ENCODE results near the gene SLC9A3. TPM values are rescaled to one million over a fixed set of nuclear protein-coding genes. Genes with fewer than 3 reads are reported as not detected.

The SLC9A3 gene
- polyA plus RNA-seq, 1 experiment: 0.76 TPM

DNA sequence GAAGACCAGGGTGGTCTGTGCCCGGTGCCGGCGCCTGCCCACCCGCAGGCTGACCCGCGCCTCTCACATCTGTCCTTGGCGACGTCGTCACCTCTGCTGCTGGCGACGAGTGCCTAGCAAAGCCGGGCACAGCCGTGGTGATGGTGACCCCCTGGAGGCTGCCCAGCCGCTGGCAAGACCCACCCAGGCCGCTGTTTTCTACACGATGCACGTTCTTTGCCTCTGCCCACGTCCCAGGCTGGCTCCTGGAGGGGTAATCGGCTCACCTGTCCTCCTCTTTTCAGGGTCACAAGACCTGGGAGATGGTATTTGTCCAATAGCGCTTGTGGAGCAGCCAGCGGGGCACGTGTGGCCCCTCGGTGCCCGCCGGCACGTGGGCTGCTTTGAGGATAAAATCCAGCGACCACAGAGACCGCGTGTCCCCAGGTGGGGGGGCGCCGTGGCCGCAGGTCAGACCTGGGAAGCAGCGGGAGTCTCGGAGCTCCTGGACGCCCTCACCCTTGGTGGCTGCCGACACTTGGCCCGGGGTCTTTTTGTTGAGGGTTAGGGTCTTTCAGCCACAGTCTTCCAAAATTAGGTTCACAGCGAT lies 29.5 kb downstream of the SLC9A3 start:
- DNase-seq (ENCODE audit: low read depth, low spot score): no peak
- H3K4me3 ChIP-seq (ENCODE audit: low read depth, low read length): no peak overlapping the region
- TF ChIP-seq CTCF (IDR thresholded peaks at IDR 0.05; ENCODE audit: low read depth, low read length): no peak
- peaks cover 11% of the 10 kb centered on the region; the same call in 1 of the 2 replicates for H3K9me3 ChIP-seq (ENCODE audit: control insufficient read depth, insufficient read depth, low read length)
- H3K27ac ChIP-seq (ENCODE audit: low read depth, low read length): no peak overlapping the region
- POLR2A ChIA-PET: no interaction called here
- CTCF ChIA-PET: no interaction called here
- peaks cover 23% of the 10 kb centered on the region for H3K27me3 ChIP-seq (ENCODE audit: control insufficient read depth, insufficient read depth, low read length)

DNA sequence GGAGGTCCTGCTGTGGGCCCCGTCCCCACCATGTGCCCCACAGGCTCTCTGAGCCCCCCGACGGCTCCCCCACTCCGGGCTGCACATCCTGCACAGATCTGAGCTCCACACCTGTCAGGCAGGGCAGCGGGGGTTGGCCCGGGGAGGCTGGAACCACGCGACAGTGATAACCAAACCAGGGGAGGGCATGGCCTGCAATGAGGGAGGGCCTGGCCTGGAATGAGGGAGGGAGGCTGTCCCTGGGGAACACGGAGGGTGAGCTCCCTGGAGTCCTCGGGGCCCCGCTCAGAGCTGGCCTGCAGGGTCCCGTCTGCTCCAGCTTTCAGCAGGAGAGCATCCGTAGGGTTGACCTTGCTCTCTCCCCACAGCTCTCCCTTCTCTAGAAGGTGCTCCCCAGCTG lies 30.5 kb downstream of the SLC9A3 start:
- Histone ChIP-seq H3K27ac (ENCODE audit: low read depth, low read length) (no peak overlapping the region), H3K9me3 (ENCODE audit: control insufficient read depth, insufficient read depth, low read length) (peaks cover 14% of the 10 kb centered on the region; the same call in 1 of the 2 replicates), H3K4me3 (ENCODE audit: low read depth, low read length) (no peak overlapping the region), H3K27me3 (ENCODE audit: control insufficient read depth, insufficient read depth, low read length) (peaks cover 23% of the 10 kb centered on the region)
- DNase-seq (ENCODE audit: low read depth, low spot score): no peak
- POLR2A ChIA-PET: interaction anchor here (0.9 to 1.0 kb wide), 2 partner anchors 9 to 15 kb away, joined by 3 to 4 read pairs; no protein-coding TSS in a partner anchor
- CTCF ChIA-PET: no interaction called here
- TF ChIP-seq CTCF (IDR thresholded peaks at IDR 0.05; ENCODE audit: low read depth, low read length): no peak

- Histone ChIP-seq H3K4me3 (ENCODE audit: low read depth, low read length) (no peak overlapping the region), H3K27me3 (ENCODE audit: control insufficient read depth, insufficient read depth, low read length) (peaks cover 23% of the 10 kb centered on the region), H3K27ac (ENCODE audit: low read depth, low read length) (no peak overlapping the region), H3K9me3 (ENCODE audit: control insufficient read depth, insufficient read depth, low read length) (peaks cover 14% of the 10 kb centered on the region; the same call in 1 of the 2 replicates)
- POLR2A ChIA-PET: interaction anchor here (0.9 to 1.0 kb wide), 2 partner anchors 9 to 15 kb away, joined by 3 to 4 read pairs; no protein-coding TSS in a partner anchor
- TF ChIP-seq CTCF (IDR thresholded peaks at IDR 0.05; ENCODE audit: low read depth, low read length): no peak
- CTCF ChIA-PET: interaction anchor here (0.7 kb wide), 1 partner anchor 47 kb away, joined by 3 read pairs; no protein-coding TSS in a partner anchor
- DNase-seq (ENCODE audit: low read depth, low spot score): no peak
These were observed 31.0 kb downstream of the SLC9A3 start for GRCh38 chr5:493119-493701.

DNA sequence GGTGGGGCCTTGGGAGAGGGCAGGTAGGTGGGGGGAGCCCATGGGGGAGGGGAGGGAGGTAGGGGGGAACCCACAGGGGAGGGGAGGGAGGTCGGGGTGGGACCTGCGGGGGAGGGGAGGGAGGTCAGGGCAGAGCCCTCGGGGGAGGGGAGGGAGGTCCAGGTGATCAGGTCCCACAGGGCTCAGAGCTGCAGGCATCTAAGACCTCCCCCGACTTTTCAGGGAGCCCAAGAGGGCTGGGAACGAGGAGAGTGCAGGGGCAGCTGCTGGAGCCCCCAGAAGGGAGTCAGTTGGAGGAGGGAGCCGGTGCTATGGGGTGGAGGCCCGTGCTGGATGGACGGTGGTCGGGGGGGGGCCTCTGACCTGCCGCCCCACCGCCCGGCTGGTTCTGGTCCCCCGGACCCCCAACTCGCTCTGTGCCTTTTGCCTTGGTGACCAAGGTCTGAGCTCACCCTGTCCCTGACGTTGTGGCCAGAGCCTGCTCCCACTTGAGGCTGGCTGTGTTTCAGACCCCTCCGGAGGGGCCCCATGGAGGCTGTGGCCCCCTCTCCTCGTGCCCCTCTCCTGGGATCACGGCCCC lies 31.8 kb downstream of the SLC9A3 start:
- no peak for DNase-seq (ENCODE audit: low read depth, low spot score)
- no peak for TF ChIP-seq CTCF (IDR thresholded peaks at IDR 0.05; ENCODE audit: low read depth, low read length)
- POLR2A ChIA-PET: no interaction called here
- no peak overlapping the region for H3K4me3 ChIP-seq (ENCODE audit: low read depth, low read length)
- CTCF ChIA-PET: no interaction called here
- peaks cover 23% of the 10 kb centered on the region for H3K27me3 ChIP-seq (ENCODE audit: control insufficient read depth, insufficient read depth, low read length)
- H3K9me3 ChIP-seq (ENCODE audit: control insufficient read depth, insufficient read depth, low read length): peaks cover 14% of the 10 kb centered on the region; the same call in 1 of the 2 replicates
- no peak overlapping the region for H3K27ac ChIP-seq (ENCODE audit: low read depth, low read length)

GRCh38 chr5:491856-492155 lies 32.4 kb downstream of the SLC9A3 start:
- DNase-seq (ENCODE audit: low read depth, low spot score): no peak
- ChIA-PET CTCF (no interaction called here), POLR2A (no interaction called here)
- Histone ChIP-seq H3K4me3 (ENCODE audit: low read depth, low read length) (no peak overlapping the region), H3K27me3 (ENCODE audit: control insufficient read depth, insufficient read depth, low read length) (peaks cover 23% of the 10 kb centered on the region), H3K9me3 (ENCODE audit: control insufficient read depth, insufficient read depth, low read length) (peaks cover 14% of the 10 kb centered on the region; the same call in 1 of the 2 replicates), H3K27ac (ENCODE audit: low read depth, low read length) (no peak overlapping the region)
- TF ChIP-seq CTCF (IDR thresholded peaks at IDR 0.05; ENCODE audit: low read depth, low read length): no peak

Measured in AG04450 (cell line).